22Rv1 (cell line): ENCODE results near the gene ICA1.

ENCODE experiments used
- ZFX ChIP-seq: fragments of 450-650 bp; IDR thresholded peaks from 2 replicates; pipeline ENCODE4 v1.6.1; 2017; ENCODE audit warnings: antibody characterized with exemption, borderline replicate concordance
- TF ChIP-seq, protein P1 (sequence below): fragments of 450-650 bp; IDR thresholded peaks from 2 replicates; pipeline ENCODE4 v1.5.1; 2017; ENCODE audit warnings: mild to moderate bottlenecking

DNA sequence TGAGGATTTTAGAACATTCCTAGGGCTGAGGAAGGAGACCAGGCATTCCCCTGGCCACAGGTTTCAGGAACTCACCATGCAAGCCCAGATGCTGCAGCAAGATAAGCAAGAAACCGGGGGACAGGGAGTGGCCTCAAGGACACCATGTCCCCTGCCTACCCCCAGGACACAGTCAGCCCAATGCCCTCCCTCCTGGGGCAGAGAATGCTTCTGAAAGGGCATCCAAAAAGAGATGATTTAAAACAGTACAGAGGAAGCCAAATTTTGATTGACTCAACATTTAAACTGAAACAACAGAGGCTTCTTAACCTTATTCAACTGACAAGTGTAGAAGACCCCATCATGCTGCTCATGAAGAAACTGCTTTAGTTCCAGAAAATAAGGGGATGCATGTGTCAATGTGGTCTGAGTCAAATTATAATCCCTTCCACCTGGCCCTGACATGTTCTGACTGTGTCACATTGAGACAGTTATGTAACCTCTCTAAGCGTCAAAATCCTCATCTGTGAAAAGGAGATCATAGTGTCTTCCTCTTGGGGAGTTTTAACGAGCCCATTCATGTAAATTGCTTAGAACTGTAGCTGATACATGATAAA lies 60.0 kb downstream of the ICA1 start:
- TF ChIP-seq, protein P1, sequence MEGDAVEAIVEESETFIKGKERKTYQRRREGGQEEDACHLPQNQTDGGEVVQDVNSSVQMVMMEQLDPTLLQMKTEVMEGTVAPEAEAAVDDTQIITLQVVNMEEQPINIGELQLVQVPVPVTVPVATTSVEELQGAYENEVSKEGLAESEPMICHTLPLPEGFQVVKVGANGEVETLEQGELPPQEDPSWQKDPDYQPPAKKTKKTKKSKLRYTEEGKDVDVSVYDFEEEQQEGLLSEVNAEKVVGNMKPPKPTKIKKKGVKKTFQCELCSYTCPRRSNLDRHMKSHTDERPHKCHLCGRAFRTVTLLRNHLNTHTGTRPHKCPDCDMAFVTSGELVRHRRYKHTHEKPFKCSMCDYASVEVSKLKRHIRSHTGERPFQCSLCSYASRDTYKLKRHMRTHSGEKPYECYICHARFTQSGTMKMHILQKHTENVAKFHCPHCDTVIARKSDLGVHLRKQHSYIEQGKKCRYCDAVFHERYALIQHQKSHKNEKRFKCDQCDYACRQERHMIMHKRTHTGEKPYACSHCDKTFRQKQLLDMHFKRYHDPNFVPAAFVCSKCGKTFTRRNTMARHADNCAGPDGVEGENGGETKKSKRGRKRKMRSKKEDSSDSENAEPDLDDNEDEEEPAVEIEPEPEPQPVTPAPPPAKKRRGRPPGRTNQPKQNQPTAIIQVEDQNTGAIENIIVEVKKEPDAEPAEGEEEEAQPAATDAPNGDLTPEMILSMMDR, result no peak
- no peak for TF ChIP-seq ZFX
